OCI-LY7 (cell line): Measurements from ENCODE around the gene TEX29. TPM values are rescaled to one million over a fixed set of nuclear protein-coding genes. Genes with fewer than 3 reads are reported as not detected.

Experiments used
- BruUV-seq: library from RNA; stranded (reverse); fragments of 400-500 nt; replicated peaks from 2 replicates; lab custom pipeline; 2021; lab: Mats Ljungman, UMichigan
- CTCF ChIA-PET: fragments of 300-600 bp; sonication (Branson Sonifier 250); formaldehyde crosslinking; loops from one replicate; lab custom pipeline; 2022; ENCODE audit warnings: antibody characterized with exemption; ENCODE audit not compliant: unreplicated experiment; lab: Charles Lee
- POLR2A ChIA-PET: fragments of 300-600 bp; sonication (Branson Sonifier 250); formaldehyde crosslinking; loops from one replicate; lab custom pipeline; 2022; ENCODE audit warnings: antibody characterized with exemption; lab: Charles Lee
- DNase-seq: peaks from one replicate; pipeline ENCODE4 v3.0.0-alpha.2; 2015; ENCODE audit warnings: low spot score
- H2AFZ ChIP-seq: fragments of 200-600 bp; sonication (generic), shearing (Covaris generic); 2 replicates; pipeline ENCODE4 v1.6.1; 2014; ENCODE audit warnings: mild to moderate bottlenecking, antibody characterized with exemption, low read length, moderate library complexity
- H3K27ac ChIP-seq: fragments of 200-600 bp; sonication (generic); 2 replicates; pipeline ENCODE4 v1.5.1; 2014; ENCODE audit warnings: mixed run types, low read depth, mild to moderate bottlenecking, moderate library complexity, low read length, inconsistent platforms; ENCODE audit not compliant: poor library complexity, severe bottlenecking
- H3K36me3 ChIP-seq: fragments of 200-600 bp; sonication (generic); 2 replicates; pipeline ENCODE4 v1.6.1; 2014; ENCODE audit warnings: mild to moderate bottlenecking, antibody characterized with exemption, low read length, moderate library complexity, mixed read lengths; ENCODE audit not compliant: insufficient read depth
- H3K4me1 ChIP-seq: fragments of 200-600 bp; sonication (generic); 2 replicates; pipeline ENCODE4 v1.5.1; 2014; ENCODE audit warnings: mild to moderate bottlenecking, low read length; ENCODE audit not compliant: insufficient read depth, poor library complexity, severe bottlenecking
- H3K4me2 ChIP-seq: fragments of 200-600 bp; sonication (generic); 2 replicates; pipeline ENCODE4 v1.6.1; 2014; ENCODE audit warnings: mild to moderate bottlenecking, low read length
- H3K4me3 ChIP-seq: fragments of 200-600 bp; sonication (generic); 2 replicates; pipeline ENCODE4 v1.5.1; 2014; ENCODE audit warnings: mild to moderate bottlenecking, low read depth, low read length; ENCODE audit not compliant: poor library complexity, severe bottlenecking
- H3K79me2 ChIP-seq: fragments of 200-600 bp; sonication (generic); 2 replicates; pipeline ENCODE4 v1.6.1; 2016; ENCODE audit warnings: low read depth, mild to moderate bottlenecking, low read length, moderate library complexity, mixed read lengths; ENCODE audit not compliant: insufficient read depth
- H3K9me2 ChIP-seq: fragments of 200-600 bp; sonication (generic); 2 replicates; pipeline ENCODE4 v1.6.1; 2016; ENCODE audit warnings: mild to moderate bottlenecking, low read length, mixed read lengths; ENCODE audit not compliant: insufficient read depth
- H3K9me3 ChIP-seq: fragments of 200-600 bp; sonication (generic); 2 replicates; pipeline ENCODE4 v1.6.1; 2014; ENCODE audit warnings: mild to moderate bottlenecking, mixed run types, low read length, mixed read lengths
- H4K20me1 ChIP-seq: fragments of 200-600 bp; sonication (generic); 2 replicates; pipeline ENCODE4 v1.6.1; 2014; ENCODE audit warnings: mild to moderate bottlenecking, antibody characterized with exemption, low read length, moderate library complexity, mixed read lengths; ENCODE audit not compliant: insufficient read depth
- CTCF ChIP-seq: fragments of 200-600 bp; sonication (generic); conservative IDR thresholded peaks from 2 replicates; pipeline ENCODE4 v1.5.1; 2014; ENCODE audit warnings: mild to moderate bottlenecking, antibody characterized with exemption, low read length, moderate library complexity, mixed read lengths
- EZH2phosphoT487 ChIP-seq: fragments of 200-600 bp; sonication (generic); IDR thresholded peaks from 2 replicates; pipeline ENCODE4 v1.6.1; 2018; ENCODE audit warnings: low read depth, borderline replicate concordance, mild to moderate bottlenecking, mixed run types, antibody characterized with exemption, low read length, moderate library complexity, mixed read lengths
- intact Hi-C: fragments of 100-400 bp; cut with micrococcal nuclease; formaldehyde crosslinking; loops from one replicate; pipeline ENCODE4 v1.10.0; 2022; ENCODE audit not compliant: unreplicated experiment
- total RNA-seq, 2 experiments: library from RNA; depleted of rRNA in 1 of 2; stranded (reverse); fragments of >200 nt in 1 of 2; shearing (Covaris generic) in 1 of 2; gene quantifications; 2 replicates each; pipeline ENCODE4 v1.2.3, GENCODE V29; 2014 to 2022

TEX29 gene
- total RNA-seq, 2 experiments from 2014 or later, result not detected

- TF ChIP-seq EZH2phosphoT487 (no peak), CTCF (no peak)
- Histone ChIP-seq H3K9me2 (no peaks in the 10 kb centered on the region), H3K9me3 (no peaks in the 10 kb centered on the region), H3K4me3 (no peak overlapping the region), H3K79me2 (no peaks in the 10 kb centered on the region), H2AFZ (no peak overlapping the region), H3K36me3 (no peaks in the 10 kb centered on the region), H3K4me2 (no peak overlapping the region), H3K4me1 (no peaks in the 10 kb centered on the region), H3K27ac (no peak overlapping the region), H4K20me1 (no peaks in the 10 kb centered on the region)
- intact Hi-C loops, result no loop called here
- POLR2A ChIA-PET, result no interaction called here
- no TSS peak for BruUV-seq
- DNase-seq, result no peak
- CTCF ChIA-PET, result no interaction called here
Measured at GRCh38 chr13:111345682-111346081, 25.2 kb downstream of the TEX29 start.

GRCh38 chr13:111346101-111346680 lies 25.7 kb downstream of the TEX29 start:
- Histone ChIP-seq H4K20me1 (no peaks in the 10 kb centered on the region), H3K4me2 (no peak overlapping the region), H3K27ac (no peak overlapping the region), H3K79me2 (no peaks in the 10 kb centered on the region), H3K9me3 (no peaks in the 10 kb centered on the region), H2AFZ (no peak overlapping the region), H3K4me3 (no peak overlapping the region), H3K4me1 (no peaks in the 10 kb centered on the region), H3K36me3 (no peaks in the 10 kb centered on the region), H3K9me2 (no peaks in the 10 kb centered on the region)
- POLR2A ChIA-PET, result no interaction called here
- CTCF ChIA-PET, result no interaction called here
- DNase-seq, result no peak
- intact Hi-C loops, result no loop called here
- TF ChIP-seq CTCF (no peak), EZH2phosphoT487 (no peak)
- no TSS peak for BruUV-seq

- CTCF ChIA-PET, result no interaction called here
- intact Hi-C loops, result no loop called here
- Histone ChIP-seq H2AFZ (no peak overlapping the region), H3K4me1 (no peaks in the 10 kb centered on the region), H3K4me2 (no peak overlapping the region), H3K27ac (no peak overlapping the region), H4K20me1 (no peaks in the 10 kb centered on the region), H3K4me3 (no peak overlapping the region), H3K9me3 (no peaks in the 10 kb centered on the region), H3K79me2 (no peaks in the 10 kb centered on the region), H3K9me2 (no peaks in the 10 kb centered on the region), H3K36me3 (no peaks in the 10 kb centered on the region)
- DNase-seq, result no peak
- POLR2A ChIA-PET, result no interaction called here
- TF ChIP-seq EZH2phosphoT487, result no peak
- TF ChIP-seq CTCF, result no peak
- no TSS peak for BruUV-seq
Measured at GRCh38 chr13:111347438-111347837, 27.0 kb downstream of the TEX29 start.
